GM18511 (cell line): ENCODE measurements around the gene SPATA20.

Experiments used
- ATAC-seq: cut with Tn5 transposase; IDR thresholded peaks from one replicate; pipeline ENCODE4 v1.9.1; 2021; ENCODE audit warnings: mild to moderate bottlenecking, moderate library complexity; ENCODE audit not compliant: unreplicated experiment

Gene SPATA20

GRCh38 chr17:50547035-50547735, at the start of gene SPATA20:
Gene SPATA20 (plus strand): TSS chr17:50547174. CDS start chr17:50547209, 35 bp downstream.
- ATAC-seq: peak; percentile 78

DNA sequence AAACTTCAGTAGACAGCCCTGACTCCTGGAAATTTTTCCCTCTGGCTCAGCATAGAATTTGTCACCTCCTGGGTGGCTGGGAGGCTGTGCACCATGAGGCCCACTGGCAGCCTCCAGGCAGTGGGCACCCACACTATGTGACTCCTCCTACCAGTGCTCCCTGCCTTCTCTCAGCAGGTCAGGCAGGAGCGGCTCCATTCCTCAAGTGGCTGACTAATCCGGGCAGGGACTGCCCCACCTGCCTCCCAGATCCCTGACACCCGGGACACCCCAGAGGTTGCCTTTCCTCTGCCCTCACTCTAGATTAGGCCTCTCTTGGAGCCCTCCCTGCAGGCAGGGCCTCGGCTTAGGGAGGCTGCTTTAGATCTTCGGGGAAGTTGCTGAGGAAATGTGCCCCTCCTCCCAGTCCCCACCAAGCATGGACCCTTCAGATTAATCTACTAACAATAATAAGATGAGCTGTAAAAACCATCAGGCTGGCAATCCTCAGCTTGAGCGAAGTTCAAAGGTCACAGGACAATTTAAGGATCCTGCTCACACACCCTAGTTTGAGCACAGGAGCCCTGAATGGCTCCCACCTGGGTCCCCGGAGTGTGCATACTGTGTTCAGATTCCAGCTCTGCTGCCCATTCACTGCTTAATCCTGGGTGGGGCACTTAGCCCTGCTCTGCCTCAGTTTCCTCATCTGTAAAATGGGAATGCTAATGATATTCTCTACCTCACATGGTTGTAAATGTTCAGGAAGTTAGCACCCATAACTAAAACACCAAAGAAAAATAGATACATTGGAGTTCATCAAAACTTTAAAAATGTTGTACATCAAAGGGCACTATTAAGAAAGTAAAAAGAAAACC, 48.7 kb upstream of the SPATA20 start:
- no peak for ATAC-seq

DNA sequence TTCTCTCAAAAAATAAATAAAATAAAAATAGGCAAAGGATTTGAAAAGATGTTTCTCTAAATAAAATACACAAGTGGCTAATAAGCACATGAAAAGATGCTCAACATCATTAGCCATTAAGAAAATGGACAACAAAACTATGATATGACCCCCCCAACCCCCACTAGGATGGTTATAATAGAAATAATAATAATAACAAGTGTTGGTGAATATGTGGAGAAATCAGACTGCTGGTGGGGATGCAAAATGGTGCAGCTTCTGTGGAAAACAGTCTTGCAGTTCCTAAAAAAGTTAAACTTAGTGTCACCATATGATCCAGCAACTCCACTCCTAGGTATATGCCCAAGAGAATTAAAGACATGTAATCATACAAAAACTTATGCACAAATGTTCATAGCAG, 47.7 kb upstream of the SPATA20 start:
- ATAC-seq: no peak

GRCh38 chr17:50499721-50500120, 47.3 kb upstream of the SPATA20 start:
- ATAC-seq: no peak

GRCh38 chr17:50501054-50501453, 45.9 kb upstream of the SPATA20 start:
- ATAC-seq: no peak

- ATAC-seq: no peak
These were observed 44.5 kb upstream of the SPATA20 start for GRCh38 chr17:50502301-50502990.

DNA sequence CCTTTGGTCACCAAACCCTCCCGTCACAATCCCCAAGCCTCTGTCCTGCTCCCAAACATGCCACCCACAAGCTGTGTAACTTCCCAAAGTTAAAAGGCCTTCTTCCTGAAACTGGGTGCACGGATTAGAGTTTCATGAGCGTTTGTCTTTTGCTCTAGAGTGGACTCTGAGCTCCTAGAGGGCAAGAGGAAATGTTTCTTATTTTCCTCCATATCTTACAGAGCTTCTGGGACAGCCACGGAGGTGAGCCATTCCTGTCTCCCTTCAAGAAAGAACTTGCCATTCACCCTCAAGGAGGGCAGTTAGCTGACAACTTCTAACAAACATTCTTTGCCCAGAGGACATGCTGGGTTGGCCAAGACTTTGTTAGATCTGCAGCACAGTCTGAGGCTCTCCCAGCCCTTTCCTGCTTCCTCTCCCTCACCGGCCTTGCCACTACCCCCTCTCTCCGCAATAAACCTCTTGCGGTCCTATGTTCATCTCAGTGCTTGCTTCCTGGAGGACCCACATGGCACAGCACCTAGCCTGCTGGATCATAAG, 41.3 kb upstream of the SPATA20 start:
- ATAC-seq: no peak

- ATAC-seq: no peak
These were observed 40.7 kb upstream of the SPATA20 start for GRCh38 chr17:50506298-50506697.

DNA sequence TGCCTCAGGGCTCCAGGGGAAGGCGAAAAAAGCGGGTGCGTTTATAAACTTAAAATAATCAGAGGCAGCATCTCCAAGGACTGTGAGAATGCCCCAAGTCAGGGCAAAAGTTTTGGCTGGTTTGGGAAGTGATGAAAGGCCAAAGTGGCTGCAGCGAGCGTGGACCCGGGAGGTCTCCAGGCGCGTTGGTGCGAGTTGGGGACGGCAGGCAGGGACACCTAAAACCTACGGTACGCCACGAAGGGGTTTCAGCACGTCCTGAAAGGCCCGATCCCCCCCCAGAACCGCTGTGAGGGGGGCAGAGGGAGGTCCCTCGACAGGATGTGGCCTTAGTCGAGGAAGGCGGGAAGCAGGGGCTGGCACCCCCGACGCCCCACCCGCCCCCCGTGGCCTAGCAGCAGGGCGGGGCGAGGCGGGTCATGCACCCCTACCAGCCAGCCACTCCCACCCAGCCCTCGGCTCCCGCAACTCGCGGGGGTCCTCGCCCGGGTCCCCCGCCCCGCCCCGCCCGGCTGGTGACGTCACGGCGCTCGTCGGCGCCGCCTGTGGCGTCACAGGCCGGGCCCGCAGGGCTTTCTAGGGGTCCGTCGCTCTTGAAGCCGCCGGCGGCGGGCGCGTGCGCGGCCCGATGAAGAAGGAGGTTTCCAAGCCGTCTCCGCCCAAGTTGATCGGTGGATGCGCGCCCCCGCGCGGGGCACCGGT, 39.0 kb upstream of the SPATA20 start, which contains the start of gene MYCBPAP:
MYCBPAP (plus strand) TSS at position 569 of the 702 bp plus-strand sequence. CDS start 236 bp downstream, outside the sequence.
- ATAC-seq: no peak

DNA sequence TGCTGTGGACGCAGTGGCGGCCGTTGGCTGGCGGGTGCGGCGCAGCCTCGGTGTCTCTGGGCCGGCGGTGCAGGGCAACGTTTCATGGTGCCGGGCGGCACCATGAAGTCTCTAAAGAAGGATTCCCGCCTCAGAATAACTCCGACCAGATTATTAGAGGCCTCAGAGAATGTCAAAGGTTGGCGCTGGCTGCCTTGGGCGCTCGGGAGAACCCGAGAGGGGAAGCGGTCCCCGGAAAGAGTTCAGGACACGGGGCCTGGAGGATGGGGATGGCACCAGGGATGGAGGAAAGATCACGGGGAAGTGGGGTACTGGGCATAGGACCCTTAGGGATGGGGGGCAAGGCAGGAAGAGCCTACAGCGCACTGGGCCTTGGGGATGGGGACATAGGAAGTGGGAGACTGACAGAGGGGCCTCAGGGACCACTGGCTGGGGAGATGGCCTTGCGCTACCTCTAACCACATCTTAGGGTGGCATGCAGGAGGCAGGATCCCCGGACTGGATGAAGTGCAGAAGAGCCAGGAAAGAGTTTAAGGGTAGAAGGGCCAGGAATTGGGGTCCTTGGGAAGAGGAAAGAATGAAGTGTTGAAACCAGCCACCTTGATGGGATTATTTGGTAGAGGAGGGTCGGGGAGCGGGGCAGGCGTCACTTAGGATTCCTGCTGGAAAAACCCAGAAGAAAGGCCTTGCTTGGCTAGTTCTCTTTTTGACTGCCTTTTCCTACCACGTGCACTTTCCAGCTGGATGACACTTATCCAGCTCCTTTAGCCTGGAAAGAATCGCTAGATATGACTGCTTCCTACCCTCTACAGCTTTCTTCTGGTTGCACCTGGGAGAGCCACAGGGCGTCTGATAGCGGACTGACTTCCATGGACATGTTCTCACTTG, 38.2 kb upstream of the SPATA20 start:
- no peak for ATAC-seq

DNA sequence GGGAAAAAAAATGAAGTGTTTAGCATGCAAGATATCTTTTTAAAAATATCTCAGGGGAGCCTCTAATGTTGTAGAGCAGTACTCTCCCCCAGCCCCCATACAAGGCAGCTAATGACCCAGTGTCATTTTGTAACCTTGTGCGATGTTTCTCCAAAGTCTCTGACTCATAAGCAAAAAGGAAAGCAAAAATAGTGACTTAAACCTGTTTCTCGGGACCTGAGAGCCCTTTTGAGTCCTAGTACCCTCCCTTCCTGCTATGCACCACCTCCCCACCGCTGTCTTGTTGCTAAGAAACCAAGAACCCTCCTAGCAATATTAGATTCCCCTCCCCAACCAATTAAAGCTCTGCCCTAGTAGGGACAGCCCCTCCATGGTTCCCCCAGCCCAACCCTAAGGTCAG, 35.9 kb upstream of the SPATA20 start:
- ATAC-seq: peak; percentile 84

- ATAC-seq: no peak
These were observed 33.5 kb upstream of the SPATA20 start for GRCh38 chr17:50513495-50513894.

- no peak for ATAC-seq
These were observed 32.6 kb upstream of the SPATA20 start for GRCh38 chr17:50514388-50514787.

DNA sequence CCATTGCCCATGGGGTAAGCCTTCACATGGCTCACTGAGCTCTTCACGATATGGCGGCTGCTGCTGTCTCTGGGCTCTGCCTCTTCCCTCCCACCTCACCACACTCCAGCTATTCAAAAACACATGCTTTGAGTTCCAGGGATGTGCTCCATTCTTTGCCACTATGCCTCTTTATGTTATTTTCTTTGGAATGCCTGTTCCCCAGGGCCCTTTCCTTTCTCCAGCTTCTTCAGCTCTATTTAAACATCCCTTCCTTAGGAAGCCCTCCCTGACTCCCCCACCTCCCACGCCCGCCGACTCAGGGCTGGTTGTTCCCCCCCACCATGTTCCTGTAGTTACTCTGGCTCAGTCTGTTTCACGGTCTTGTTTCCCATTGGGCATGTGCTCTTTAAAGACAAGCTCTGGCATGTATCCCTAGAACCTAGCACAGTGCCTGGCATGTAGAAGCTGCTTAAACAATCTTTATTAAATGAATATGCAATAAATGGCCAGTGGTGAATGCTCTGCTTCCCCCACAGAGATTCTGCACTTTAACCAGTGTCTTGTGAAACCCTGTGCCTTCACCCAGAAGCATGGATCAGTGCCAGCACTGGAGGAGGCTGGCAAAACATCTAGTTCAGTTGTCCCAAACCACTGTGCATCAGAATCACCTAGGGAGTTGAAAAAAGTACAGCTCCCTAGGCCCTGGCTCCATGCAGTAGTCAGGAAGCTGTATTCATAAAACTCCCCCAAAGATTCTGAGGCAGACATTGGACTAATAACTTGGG, 31.9 kb upstream of the SPATA20 start:
- ATAC-seq: no peak

GRCh38 chr17:50517011-50517410, 30.0 kb upstream of the SPATA20 start:
- no peak for ATAC-seq

DNA sequence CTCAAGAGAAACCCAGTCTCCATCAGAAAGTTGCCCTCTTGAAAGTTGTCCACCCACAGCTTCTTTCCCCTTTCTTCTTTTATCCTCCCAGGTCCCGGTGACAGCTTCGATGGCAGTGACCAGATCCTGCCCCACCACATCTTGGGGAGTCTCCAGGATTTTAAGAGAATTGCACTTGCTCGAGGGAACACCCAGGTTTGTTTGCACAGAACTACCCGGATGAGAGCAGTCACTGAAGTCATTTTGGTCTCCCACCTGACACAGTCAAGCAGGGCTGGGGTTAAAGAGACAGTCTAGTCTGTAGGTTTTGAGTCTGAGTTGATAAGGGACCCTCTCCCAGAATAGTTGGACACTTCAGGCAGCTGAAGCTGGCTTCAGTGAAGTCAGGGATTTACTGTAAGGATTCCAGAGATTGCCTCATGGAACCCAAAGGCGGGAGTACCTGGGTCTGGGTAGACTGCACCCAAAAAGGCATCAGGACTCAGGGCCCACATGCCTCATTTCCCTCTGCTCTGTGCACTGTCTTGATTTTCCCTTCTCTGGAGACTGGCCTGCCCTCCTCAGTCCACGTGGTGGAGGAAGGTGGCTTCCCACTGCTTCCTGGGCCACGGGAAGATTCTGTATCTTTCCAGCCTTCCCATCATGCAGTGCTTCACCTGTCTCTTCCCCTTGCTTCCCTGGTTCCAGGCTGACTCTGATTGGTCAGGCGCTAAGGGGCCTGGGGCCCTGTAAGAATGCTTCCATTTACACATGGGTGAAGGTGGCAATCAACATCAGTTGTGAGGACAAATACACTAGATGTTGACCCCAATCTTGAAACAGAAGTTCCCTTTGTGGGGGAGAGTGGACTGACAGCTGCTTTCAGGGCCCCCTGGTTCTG, 29.2 kb upstream of the SPATA20 start:
- ATAC-seq: no peak

GRCh38 chr17:50518384-50519023, 28.5 kb upstream of the SPATA20 start:
- ATAC-seq: no peak
